H9 (cell line): ENCODE results near the gene GABPB2. TPM values are rescaled to one million over a fixed set of nuclear protein-coding genes. Genes with fewer than 3 reads are reported as not detected.
A peak's percentile ranks its signal among the peaks of the same experiment; 100 is the strongest.

Experiments
- DNase-seq: peaks from one replicate; pipeline ENCODE4 v3.0.0-alpha.2; 2017
- H2AFZ ChIP-seq: one replicate; pipeline ENCODE4 v1.6.1; 2013; ENCODE audit warnings: mild to moderate bottlenecking, low read length, control low read depth, moderate library complexity
- H2AK5ac ChIP-seq: 2 replicates; pipeline ENCODE4 v1.6.1; 2013; ENCODE audit warnings: low read length, control low read depth, mixed read lengths; ENCODE audit not compliant: insufficient read length
- H2BK120ac ChIP-seq: one replicate; pipeline ENCODE4 v1.6.1; 2013; ENCODE audit warnings: low read depth, mild to moderate bottlenecking, low read length, control low read depth, inconsistent platforms; ENCODE audit not compliant: poor library complexity, severe bottlenecking
- H2BK12ac ChIP-seq: 2 replicates; pipeline ENCODE4 v1.6.1; 2013; ENCODE audit warnings: low read length, control low read depth, mixed read lengths, low read depth; ENCODE audit not compliant: insufficient read length
- H2BK15ac ChIP-seq: 2 replicates; pipeline ENCODE4 v1.6.1; 2013; ENCODE audit warnings: low read depth, low read length, control low read depth
- H2BK20ac ChIP-seq: one replicate; pipeline ENCODE4 v1.6.1; 2013; ENCODE audit warnings: low read depth, mild to moderate bottlenecking, low read length, control low read depth, inconsistent platforms; ENCODE audit not compliant: poor library complexity, severe bottlenecking
- H2BK5ac ChIP-seq: 2 replicates; pipeline ENCODE4 v1.6.1; 2013; ENCODE audit warnings: low read length, control low read depth, mixed read lengths; ENCODE audit not compliant: insufficient read length
- H3K14ac ChIP-seq: 2 replicates; pipeline ENCODE4 v1.6.1; 2013; ENCODE audit warnings: low read length, control low read depth; ENCODE audit not compliant: insufficient read depth
- H3K18ac ChIP-seq: 2 replicates; pipeline ENCODE4 v1.6.1; 2013; ENCODE audit warnings: low read depth, mild to moderate bottlenecking, mixed read lengths, low read length, control low read depth; ENCODE audit not compliant: insufficient read length
- H3K23ac ChIP-seq: 2 replicates; pipeline ENCODE4 v1.6.1; 2013; ENCODE audit warnings: low read length, control low read depth, mixed read lengths, low read depth; ENCODE audit not compliant: insufficient read length
- H3K23me2 ChIP-seq: 2 replicates; pipeline ENCODE4 v1.6.1; 2013; ENCODE audit warnings: low read depth, mild to moderate bottlenecking, mixed read lengths, low read length, control low read depth; ENCODE audit not compliant: insufficient read length, poor library complexity, severe bottlenecking
- H3K27ac ChIP-seq: 2 replicates; pipeline ENCODE4 v1.5.1; 2013; ENCODE audit warnings: low read length, control low read depth, mixed read lengths, low read depth; ENCODE audit not compliant: insufficient read length
- H3K27me3 ChIP-seq: 2 replicates; pipeline ENCODE4 v1.6.1; 2013; ENCODE audit warnings: low read length, control low read depth, inconsistent platforms; ENCODE audit not compliant: insufficient read depth
- H3K4ac ChIP-seq: 2 replicates; pipeline ENCODE4 v1.6.1; 2013; ENCODE audit warnings: low read depth, mild to moderate bottlenecking, control low read depth, inconsistent platforms, low read length, moderate library complexity
- H3K4me1 ChIP-seq: 2 replicates; pipeline ENCODE4 v1.6.1; 2013; ENCODE audit warnings: low read length, control low read depth, inconsistent platforms; ENCODE audit not compliant: insufficient read depth
- H3K4me2 ChIP-seq: 2 replicates; pipeline ENCODE4 v1.6.1; 2013; ENCODE audit warnings: low read length, control low read depth, mixed read lengths; ENCODE audit not compliant: insufficient read length, insufficient read depth
- H3K56ac ChIP-seq: 2 replicates; pipeline ENCODE4 v1.6.1; 2013; ENCODE audit warnings: low read depth, mild to moderate bottlenecking, mixed read lengths, low read length, control low read depth; ENCODE audit not compliant: insufficient read length
- H3K79me1 ChIP-seq: 2 replicates; pipeline ENCODE4 v1.6.1; 2013; ENCODE audit warnings: low read depth, mild to moderate bottlenecking, moderate library complexity, low read length, control low read depth, inconsistent platforms; ENCODE audit not compliant: insufficient read depth, poor library complexity, severe bottlenecking
- H3K79me2 ChIP-seq: 2 replicates; pipeline ENCODE4 v1.6.1; 2013; ENCODE audit warnings: low read length, control low read depth, inconsistent platforms; ENCODE audit not compliant: insufficient read depth
- H3K9ac ChIP-seq: 2 replicates; pipeline ENCODE4 v1.6.1; 2013; ENCODE audit warnings: low read length, control low read depth, mixed read lengths; ENCODE audit not compliant: insufficient read length; ENCODE audit errors: extremely low read depth
- H3K9me3 ChIP-seq: one replicate; pipeline ENCODE4 v1.6.1; 2013; ENCODE audit warnings: low read depth, low read length, inconsistent platforms; ENCODE audit not compliant: control insufficient read depth
- H3T11ph ChIP-seq: one replicate; pipeline ENCODE4 v1.6.1; 2013; ENCODE audit warnings: mild to moderate bottlenecking, low read length, control low read depth, inconsistent platforms
- H4K20me1 ChIP-seq: one replicate; pipeline ENCODE4 v1.6.1; 2013; ENCODE audit not compliant: control insufficient read depth, insufficient read length, insufficient read depth
- H4K5ac ChIP-seq: 2 replicates; pipeline ENCODE4 v1.6.1; 2013; ENCODE audit warnings: low read depth, mild to moderate bottlenecking, mixed read lengths, low read length, control low read depth; ENCODE audit not compliant: insufficient read length
- H4K8ac ChIP-seq: replicated peaks from 2 replicates; pipeline ENCODE4 v1.6.1; 2013; ENCODE audit warnings: low read length, control low read depth, mixed read lengths, low read depth; ENCODE audit not compliant: insufficient read length
- H4K91ac ChIP-seq: 2 replicates; pipeline ENCODE4 v1.6.1; 2013; ENCODE audit warnings: low read depth, mild to moderate bottlenecking, moderate library complexity, mixed read lengths, low read length, control low read depth; ENCODE audit not compliant: insufficient read length
- H3K27ac Mint-ChIP-seq, 3 experiments: 2 replicates in 2 of 3; 3 replicates in 1 of 3; pipeline ENCODE4 v1.8.0; 2020 to 2021; ENCODE audit warnings: mixed read lengths in 3 of 3, mild to moderate bottlenecking in 1 of 3, moderate library complexity in 1 of 3
- H3K27me3 Mint-ChIP-seq: 2 replicates; pipeline ENCODE4 v1.8.0; 2021; ENCODE audit warnings: low read depth, mild to moderate bottlenecking, moderate library complexity, mixed read lengths
- H3K36me3 Mint-ChIP-seq, 3 experiments: 2 replicates in 2 of 3; 3 replicates in 1 of 3; pipeline ENCODE4 v1.8.0; 2020 to 2021; ENCODE audit warnings: low read depth in 3 of 3, mixed read lengths in 3 of 3; ENCODE audit not compliant: insufficient read depth in 1 of 3
- H3K4me1 Mint-ChIP-seq, 2 experiments: 2 replicates each; pipeline ENCODE4 v1.8.0; 2020; ENCODE audit warnings: mixed read lengths in 2 of 2
- H3K4me3 Mint-ChIP-seq, 2 experiments: 2 replicates in 1 of 2; 3 replicates in 1 of 2; pipeline ENCODE4 v1.8.0; 2020 to 2021; ENCODE audit warnings: mild to moderate bottlenecking in 2 of 2, mixed read lengths in 2 of 2, moderate library complexity in 1 of 2
- H3K9me3 Mint-ChIP-seq, 2 experiments: 2 replicates in 1 of 2; 3 replicates in 1 of 2; pipeline ENCODE4 v1.8.0; 2020; ENCODE audit warnings: mild to moderate bottlenecking in 2 of 2, mixed read lengths in 2 of 2, moderate library complexity in 1 of 2
- CTCF ChIP-seq: fragments of 200-600 bp; sonication (generic); conservative IDR thresholded peaks from 3 replicates; pipeline ENCODE4 v1.8.0; 2021; ENCODE audit warnings: antibody characterized with exemption, mild to moderate bottlenecking
- WGBS: extraction: QIAGEN DNeasy Blood & Tissue Kit; methylation state at CpG from one replicate; pipeline ENCODE4 v1.1.7; 2013; ENCODE audit warnings: missing lambda C conversion rate, low lambda C conversion rate, mixed read lengths; ENCODE audit not compliant: insufficient read length; ENCODE audit errors: extremely low coverage; 5-methylcytosine and 5-hydroxymethylcytosine counted together
- total RNA-seq: library from RNA; stranded (reverse); gene quantifications from 2 replicates; pipeline ENCODE4 v1.2.1, GENCODE V29; 2021

The GABPB2 gene
- total RNA-seq, 1 experiment from 2014 or later, result 4.1 TPM

- Histone ChIP-seq H4K5ac (no peak overlapping the region), H2AK5ac (no peak overlapping the region), H2BK12ac (no peak overlapping the region), H3K9me3 (no peaks in the 10 kb centered on the region), H3K23me2 (peaks cover 13% of the 10 kb centered on the region), H3K14ac (no peak overlapping the region), H3K4me1 (0 out of 2 replicates have a peak, but pooled peaks cover 4% of the 10 kb centered on the region), H4K8ac (no peak overlapping the region), H4K91ac (no peak overlapping the region), H3K79me2 (no peaks in the 10 kb centered on the region), H2BK20ac (no peak overlapping the region), H2BK120ac (no peak overlapping the region), H3K56ac (no peak overlapping the region), H4K20me1 (no peaks in the 10 kb centered on the region), H3K18ac (no peak overlapping the region), H3K27ac (no peak overlapping the region), H2BK15ac (no peak overlapping the region), H3K27me3 (no peaks in the 10 kb centered on the region), H3K79me1 (no peaks in the 10 kb centered on the region), H3T11ph (no peak overlapping the region), H2BK5ac (no peak overlapping the region), H3K4me2 (peak overlapping the region; percentile 70), H3K4ac (no peak overlapping the region), H3K9ac (peak overlapping the region; percentile 83), H3K23ac (no peak overlapping the region), H2AFZ (no peak overlapping the region)
- no peak for DNase-seq
- peaks cover 17 to 39% (median 37%) of the 10 kb centered on the region in 3 experiments; a peak in 6 of 7 replicates for H3K36me3 Mint-ChIP-seq
- peaks cover 22 to 27% of the 10 kb centered on the region in 2 experiments for H3K4me1 Mint-ChIP-seq
- no CpG with 5 or more reads among the region's 15 CpGs for WGBS
- H3K9me3 Mint-ChIP-seq, result no peaks in the 10 kb centered on the region; a peak in 1 of 5 replicates
- H3K27me3 Mint-ChIP-seq, result peaks cover 3% of the 10 kb centered on the region; the same call in 1 of the 2 replicates
- H3K27ac Mint-ChIP-seq, result peak overlapping the region; percentile 96 to 99 (median 98); a peak in 5 of 7 replicates
- no peak for TF ChIP-seq CTCF
- peak overlapping the region; percentile 96 to 98 for H3K4me3 Mint-ChIP-seq
These were observed 96.0 kb downstream of the GABPB2 start for GRCh38 chr1:151166505-151166956.
